HuH-7 (cell line): ENCODE measurements around the gene RHOV.

Experiments used
- DNase-seq: peaks from one replicate; pipeline ENCODE4 v3.0.0; 2011; ENCODE audit warnings: low spot score

The RHOV gene

DNA sequence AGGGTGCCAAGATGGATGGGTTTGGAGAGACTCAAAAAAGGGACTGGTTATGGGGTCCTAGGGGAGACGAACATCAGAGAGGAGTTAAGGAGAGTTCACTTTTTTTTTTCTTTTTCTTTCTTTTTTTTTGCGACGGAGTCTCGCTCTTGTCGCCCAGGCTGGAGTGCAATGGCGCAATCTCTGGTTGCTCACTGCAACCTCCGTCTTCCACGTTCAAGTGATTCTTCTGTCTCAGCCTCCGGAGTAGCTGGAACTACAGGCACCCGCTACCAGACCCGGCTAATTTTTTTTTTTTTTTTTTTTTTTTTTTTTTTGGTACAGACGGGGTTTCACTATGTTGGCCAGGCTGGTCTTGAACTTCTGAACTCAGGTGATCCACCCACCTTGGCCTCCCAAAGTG, 29.0 kb downstream of the RHOV start:
- DNase-seq, result no peak

DNA sequence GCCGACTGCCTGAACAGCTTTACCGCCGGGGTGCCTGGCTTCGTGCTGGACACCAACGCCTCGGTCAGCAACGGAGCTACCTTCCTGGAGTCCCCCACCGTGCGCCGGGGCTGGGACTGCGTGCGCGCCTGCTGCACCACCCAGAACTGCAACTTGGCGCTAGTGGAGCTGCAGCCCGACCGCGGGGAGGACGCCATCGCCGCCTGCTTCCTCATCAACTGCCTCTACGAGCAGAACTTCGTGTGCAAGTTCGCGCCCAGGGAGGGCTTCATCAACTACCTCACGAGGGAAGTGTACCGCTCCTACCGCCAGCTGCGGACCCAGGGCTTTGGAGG, 29.4 kb downstream of the RHOV start:
- DNase-seq, result no peak

DNA sequence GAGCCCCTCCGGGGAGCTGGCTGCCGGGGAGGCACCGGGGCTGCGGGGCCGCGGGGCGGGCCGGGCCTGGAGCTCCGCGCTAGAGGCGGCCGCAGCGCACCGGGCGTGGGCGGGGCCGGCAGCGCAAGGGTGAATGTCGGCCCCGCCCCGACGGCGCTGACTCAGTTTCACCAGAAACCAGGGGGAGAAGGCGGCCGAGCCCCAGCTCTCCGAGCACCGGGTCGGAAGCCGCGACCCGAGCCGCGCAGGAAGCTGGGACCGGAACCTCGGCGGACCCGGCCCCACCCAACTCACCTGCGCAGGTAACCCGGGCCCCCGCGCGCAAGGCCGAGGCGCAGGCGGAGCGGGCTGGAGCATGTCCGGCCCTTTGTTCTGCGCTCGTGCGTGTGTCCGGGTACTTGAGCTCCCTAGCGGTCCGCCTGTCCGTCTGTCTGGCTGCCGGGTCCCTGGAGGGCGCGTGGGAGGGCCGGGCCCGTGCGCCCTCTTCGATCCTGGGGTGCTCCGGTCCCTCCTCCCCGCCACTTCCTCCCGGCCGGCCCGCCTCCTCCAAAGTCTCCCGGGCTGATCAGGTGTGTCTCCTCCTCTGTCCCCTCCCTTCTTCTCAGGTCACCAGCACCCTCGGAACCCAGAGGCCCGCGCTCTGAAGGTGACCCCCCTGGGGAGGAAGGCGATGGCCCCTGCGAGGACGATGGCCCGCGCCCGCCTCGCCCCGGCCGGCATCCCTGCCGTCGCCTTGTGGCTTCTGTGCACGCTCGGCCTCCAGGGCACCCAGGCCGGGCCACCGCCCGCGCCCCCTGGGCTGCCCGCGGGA, 29.9 kb downstream of the RHOV start, which contains the start of gene SPINT1:
Gene SPINT1, plus strand, starts transcription at position 164 of the 811 bp plus-strand sequence. Its CDS starts 507 bp downstream, at position 671.
- no peak for DNase-seq

DNA sequence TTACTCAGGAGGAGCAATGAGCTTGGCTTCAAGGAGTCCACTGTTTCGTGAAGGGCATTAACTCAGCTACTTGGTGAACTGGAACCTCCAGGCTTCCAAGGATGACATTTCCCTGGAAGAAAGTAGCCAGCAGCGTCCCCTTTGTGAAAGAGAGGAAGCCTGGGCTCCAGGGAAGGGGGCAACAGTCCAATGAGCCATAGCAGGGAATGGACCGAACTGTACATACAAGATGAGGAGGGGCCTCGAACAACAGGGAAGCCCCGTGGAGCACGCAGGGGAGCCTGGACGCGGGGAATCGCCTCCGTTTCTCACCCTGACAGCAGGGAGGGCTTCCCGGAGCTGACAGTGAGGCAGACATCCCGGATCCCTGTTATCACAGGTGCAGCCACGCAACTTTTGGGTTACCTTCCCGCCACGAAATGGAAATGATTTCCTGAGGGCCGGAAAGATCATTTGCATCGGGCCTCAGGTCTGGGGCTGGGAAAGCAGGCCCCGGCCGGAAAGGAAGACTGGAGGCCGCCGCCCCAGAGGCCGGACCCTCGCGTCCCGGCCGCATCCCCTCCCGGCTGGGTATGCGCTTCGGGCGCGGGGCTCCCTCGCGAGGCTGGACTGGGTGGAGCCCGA, 30.7 kb downstream of the RHOV start:
- no peak for DNase-seq

DNA sequence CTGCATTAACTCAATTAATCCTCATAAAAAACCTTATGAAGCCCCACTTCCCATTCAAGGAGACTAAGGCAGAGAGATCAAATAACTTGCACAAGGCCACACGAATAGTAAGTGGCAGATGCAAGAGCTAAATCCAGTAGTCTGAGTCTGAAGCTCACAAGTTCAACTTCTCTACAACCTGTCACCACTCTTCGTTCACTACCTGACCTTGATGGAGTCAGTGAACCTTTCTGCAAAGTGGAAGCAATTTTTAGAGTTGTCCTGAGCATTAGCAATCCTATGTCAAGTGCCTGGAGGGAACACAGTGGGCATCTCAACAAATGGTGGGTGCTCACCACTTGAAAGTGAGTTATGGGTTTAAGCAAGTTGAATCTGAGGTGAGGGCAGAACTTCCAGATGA, 32.3 kb downstream of the RHOV start:
- DNase-seq, result no peak

DNA sequence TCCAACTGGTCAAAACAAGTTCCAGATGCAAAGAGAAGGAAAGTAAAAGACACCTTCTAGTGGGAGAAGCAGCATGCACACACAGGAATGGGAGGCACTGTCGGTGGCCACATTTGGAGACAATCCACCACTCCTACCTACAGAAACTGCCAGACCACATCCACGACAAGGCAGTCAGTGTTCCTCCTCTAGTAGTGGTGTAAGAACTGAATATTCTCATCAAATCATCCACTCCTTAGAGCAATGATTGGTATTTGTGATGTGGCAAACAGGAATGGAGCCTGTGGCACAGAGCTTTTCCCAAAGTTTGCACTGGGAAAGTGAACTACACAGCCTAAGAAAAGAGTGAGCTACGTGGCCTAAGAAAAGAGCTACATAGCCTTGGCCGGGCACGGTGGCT, 35.3 kb downstream of the RHOV start:
- DNase-seq, result no peak

DNA sequence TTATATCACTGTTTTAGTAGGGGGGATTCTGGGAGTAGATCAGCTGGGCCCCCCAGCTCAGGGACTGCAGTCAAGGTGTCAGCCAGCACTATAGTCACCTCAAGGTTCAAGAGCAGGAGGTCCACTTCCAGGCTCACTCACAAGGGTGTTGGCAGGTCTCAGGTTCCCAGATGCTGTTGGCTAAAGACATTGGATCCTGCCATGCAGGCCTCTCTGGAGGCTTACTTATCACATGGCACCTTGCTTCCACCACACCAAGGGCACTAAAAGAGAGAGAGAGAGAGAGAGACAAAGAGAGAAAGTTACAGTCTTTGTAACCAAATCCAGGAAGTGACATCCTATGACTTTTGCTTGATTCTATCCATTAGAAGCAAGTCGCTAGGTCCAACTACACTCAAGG, 38.0 kb downstream of the RHOV start:
- DNase-seq, result no peak

DNA sequence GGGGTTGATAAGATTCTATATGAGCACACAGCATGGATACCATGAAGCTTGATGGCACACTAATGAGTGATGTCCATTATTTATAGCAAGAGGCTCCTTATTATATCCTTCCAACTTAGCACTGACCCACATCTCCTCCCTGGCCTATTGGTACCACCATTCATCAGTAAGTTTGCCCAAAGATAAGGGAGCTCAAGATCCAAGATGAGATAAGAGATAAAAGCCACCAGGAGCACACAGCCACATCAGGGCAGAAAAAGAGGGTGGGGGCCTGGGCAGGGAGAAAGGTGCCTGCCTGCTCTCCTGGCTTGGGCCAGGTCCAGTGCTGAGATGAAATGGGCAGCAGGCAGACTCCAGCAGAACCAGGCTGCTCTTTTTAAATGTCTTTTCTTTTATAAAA, 41.1 kb downstream of the RHOV start:
- no peak for DNase-seq

DNA sequence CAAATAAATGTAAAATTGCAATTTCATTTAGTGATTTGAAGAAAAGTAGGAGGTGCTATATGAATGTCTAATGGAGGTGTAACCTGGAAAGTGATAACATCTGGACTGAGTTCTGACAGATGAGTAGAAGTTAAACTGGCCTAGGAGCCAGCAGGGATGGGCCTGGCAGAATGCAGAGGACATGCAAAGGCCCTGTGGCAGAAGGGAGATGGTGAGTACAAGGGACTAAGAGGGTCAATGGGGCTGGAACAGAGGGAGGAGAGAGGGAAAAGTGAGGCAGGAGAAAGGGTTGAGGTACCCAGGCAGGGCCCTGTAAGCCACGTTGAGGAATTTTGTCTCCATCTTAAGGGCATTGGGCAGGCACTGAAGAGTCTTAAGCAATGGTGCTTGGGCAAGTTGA, 42.2 kb downstream of the RHOV start:
- no peak for DNase-seq

DNA sequence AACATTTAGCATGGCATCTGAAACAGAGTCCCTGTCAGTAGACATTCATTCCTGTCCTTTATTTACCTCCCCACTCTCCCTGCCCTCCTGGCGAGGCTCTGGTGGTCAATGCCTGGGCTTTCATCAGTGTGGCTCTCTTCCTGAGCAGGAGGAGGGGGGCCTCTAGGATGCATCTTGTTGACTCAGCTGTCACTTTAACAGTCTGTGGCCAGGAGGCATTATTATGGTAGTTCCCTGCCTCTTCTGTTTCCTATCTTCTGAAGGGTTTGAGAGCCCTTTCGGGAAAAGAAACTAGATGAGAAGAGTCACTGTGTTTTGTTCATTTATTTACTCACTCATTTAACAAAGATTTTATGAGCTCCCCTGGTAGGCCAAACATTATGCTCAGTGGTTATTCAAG, 43.1 kb downstream of the RHOV start:
- no peak for DNase-seq

DNA sequence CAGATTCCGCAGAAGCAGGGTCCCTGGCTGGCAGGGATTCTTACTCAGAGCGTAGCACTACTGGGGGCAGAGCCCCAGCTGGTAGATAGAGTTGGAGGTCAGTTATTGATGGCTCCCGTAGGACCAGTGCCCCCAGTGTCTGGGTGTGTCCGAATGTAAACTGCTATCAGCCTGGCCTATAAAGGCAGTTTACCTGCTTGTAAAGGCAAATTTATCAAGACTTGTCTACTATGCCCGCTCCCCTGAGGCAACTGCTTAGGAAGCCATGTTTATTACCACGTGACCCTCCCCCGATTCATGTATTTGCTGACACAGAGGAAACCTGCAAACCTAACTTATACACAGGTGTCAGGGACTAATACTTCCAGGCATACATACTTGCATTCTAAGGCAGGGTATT, 44.9 kb downstream of the RHOV start:
- DNase-seq, result no peak

DNA sequence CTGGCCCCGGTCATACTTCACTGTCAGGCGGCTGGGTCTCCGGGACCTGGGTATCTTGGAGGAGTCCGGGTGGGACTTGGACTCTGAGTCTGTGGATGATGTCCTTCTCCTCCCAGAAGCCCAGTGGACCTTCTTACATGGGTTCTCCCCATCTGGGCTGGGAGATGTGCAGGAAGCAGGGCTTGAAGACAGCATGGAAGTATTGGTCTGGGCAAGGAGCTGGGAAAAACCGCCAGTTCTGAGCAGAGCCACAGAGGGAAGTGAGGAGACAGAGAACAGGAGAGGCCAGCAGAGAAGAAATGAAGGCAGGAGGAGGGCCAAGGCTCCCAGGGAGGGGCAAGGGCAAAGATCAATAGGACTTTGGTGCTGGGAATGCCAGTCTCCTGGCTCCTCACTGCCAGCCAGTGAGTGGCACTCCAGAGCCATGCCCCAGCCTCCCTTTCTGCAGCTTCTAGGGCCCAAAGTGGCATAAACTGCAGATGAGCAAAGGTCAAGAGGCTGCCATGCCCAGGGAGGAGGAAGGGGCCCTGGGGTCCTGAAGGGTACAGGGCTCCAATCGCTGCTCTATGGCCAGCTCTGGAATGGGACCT, 45.5 kb downstream of the RHOV start, which contains the start of gene PPP1R14D:
Gene PPP1R14D, minus strand, starts transcription at position 262 of the 590 bp plus-strand sequence. Its CDS starts 67 bp downstream, at position 195.
- DNase-seq, result no peak

DNA sequence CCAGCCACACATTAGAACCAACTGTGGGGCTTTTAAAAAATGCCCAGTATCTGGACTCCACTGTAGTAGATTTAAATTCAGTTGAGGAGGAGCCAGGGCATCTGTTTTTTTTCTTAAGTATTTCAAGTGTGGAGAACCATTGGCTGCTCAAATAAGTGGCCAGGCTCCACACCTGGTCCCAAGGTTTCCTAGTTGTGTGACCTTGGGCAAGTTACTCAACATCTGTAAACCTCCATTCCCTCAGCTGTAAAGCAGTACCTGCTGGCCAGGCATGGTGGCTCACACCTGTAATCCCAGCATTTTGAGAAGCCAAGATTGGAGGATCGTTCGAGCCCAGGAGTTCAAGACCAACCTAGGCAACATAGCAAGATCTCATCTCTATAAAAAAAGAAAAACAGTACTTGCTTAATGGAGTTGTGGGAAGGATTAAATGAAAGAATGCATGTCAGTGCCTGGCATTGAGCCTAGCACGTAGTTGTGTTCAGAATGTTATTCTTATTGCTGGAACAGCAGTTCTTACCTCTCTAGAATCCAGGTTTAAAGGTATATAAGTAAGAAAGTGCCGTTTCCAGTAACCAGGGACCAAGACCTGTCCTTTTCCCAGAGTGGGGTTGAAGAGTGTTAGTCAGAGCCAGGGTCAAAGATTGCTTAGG, 47.5 kb downstream of the RHOV start:
- no peak for DNase-seq

DNA sequence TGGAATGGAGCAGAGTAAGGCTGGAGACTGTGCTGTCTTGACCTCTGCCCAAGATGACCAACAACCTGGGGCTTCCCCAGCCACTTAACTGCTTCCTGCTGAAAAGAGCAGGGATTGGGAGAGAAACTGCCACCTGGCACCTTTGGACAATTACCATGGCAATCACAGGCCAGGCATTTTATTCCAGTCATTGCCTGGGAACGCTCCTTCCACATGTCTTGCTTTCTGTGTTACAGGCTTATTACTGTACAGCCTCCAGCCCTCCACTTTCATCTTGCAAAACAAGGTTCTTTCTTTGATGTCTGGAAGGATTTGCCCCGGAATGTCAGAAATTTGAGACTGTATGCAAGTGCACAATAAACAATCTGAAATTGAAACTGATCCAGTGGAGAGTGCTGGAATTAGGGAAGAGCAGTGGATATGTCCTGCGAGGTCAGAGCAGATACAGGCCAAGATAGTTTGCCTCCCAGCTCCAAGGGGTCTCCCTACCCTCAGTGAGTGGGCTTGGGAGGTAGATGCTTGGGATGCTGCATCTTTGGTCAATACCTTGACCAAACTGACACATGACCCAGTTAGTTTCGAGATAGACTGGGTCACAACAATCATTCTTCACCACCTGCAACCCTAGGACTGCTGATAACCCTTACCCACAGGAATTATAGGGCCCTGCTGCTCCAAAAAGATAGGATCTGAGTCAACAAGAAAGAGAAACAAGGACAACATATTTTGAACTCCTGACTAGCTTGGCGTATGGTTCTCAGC, 48.2 kb downstream of the RHOV start:
- DNase-seq, result no peak

DNA sequence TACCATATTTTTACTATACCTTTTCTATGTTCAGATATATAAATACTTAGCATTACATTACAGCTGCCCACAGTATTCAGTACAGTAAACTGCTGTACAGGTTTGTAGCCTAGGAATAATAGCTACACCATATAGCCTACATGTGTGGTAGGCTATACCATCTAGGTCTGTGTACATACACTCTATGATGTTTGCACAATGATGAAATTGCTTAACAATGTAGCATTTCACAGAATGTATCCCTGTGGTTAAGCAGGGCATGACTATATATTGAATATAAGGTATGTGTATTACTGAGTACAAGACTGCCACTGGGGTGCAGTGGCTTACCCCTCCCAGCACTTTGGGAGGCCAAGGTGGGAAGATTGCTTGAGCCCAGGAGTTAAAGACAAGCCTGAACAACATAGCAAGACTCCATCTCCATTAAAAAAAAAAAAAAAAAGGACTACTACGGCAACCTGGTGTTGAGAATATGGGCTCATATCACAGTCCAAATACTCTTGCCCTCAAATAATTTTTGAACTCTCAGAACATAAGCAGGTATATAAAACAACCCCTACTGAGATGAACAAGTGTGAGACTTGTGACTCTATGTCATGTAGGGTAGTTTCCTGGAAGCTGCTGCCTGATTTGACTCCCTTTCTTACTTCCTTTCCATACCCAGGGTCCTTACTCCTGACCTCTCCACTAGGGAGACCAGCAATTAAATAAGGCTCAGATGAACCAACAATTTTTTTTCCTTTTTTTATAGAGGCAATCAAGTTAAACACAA, 50.3 kb downstream of the RHOV start:
- no peak for DNase-seq
